ENCODE data around the gene UGT3A1. TPM values are rescaled to one million over a fixed set of nuclear protein-coding genes. Genes with fewer than 3 reads are reported as not detected.

Gene UGT3A1
- total RNA-seq, 1 donor from 2014 or later: 0.38 TPM

DNA sequence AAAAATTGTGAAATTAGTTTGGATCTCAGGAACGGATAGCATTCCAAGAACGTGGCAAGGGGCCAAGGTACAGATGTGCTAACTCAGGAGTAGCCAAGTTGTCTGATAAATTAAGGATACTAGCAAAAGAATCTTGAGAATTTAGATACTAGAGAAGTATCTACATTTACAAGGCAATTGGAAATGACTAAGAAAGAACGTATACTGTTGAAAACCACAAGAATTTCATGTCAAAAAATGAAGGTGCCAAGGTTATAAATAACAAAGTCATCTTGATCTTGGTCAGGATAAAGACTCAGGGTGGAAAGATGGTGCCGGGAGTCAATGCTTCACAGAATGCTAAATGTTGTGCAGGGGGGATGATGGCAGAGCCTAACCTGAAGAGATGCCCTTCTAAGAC lies 72.0 kb downstream of the UGT3A1 start:
- TF ChIP-seq, protein P1, sequence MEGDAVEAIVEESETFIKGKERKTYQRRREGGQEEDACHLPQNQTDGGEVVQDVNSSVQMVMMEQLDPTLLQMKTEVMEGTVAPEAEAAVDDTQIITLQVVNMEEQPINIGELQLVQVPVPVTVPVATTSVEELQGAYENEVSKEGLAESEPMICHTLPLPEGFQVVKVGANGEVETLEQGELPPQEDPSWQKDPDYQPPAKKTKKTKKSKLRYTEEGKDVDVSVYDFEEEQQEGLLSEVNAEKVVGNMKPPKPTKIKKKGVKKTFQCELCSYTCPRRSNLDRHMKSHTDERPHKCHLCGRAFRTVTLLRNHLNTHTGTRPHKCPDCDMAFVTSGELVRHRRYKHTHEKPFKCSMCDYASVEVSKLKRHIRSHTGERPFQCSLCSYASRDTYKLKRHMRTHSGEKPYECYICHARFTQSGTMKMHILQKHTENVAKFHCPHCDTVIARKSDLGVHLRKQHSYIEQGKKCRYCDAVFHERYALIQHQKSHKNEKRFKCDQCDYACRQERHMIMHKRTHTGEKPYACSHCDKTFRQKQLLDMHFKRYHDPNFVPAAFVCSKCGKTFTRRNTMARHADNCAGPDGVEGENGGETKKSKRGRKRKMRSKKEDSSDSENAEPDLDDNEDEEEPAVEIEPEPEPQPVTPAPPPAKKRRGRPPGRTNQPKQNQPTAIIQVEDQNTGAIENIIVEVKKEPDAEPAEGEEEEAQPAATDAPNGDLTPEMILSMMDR (IDR thresholded peaks at IDR 0.05; ENCODE audit: insufficient read depth, low read length, poor library complexity, severe bottlenecking): no peak
- DNase-seq (ENCODE audit: low read depth): no peak
- Histone ChIP-seq H3K27me3 (ENCODE audit: control insufficient read depth, insufficient read depth, low read length) (no peaks in the 10 kb centered on the region), H3K4me3 (ENCODE audit: low read depth, low read length) (no peak overlapping the region), H3K36me3 (ENCODE audit: control insufficient read depth, insufficient read depth, low read length) (no peaks in the 10 kb centered on the region)

DNA sequence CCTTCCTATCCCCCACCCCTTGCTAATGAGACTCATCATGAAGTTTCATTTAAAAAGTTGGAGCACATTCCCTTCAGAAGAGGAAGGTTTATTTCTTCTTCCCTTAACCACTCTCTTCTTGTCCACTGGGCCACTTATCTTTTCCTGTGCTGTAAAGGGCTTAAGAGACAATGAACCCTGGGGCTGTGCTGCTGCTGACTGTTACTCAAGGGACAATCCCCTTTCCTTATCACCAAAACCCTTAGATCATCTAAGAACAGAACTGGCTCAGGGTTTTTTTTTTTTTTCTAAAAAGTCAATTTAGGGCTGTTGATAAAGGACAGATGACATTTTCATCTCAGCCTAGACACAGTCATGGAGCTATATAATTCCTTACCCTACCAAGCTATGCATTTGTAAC lies 82.4 kb downstream of the UGT3A1 start:
- Histone ChIP-seq H3K4me3 (ENCODE audit: low read depth, low read length) (no peak overlapping the region), H3K36me3 (ENCODE audit: control insufficient read depth, insufficient read depth, low read length) (no peaks in the 10 kb centered on the region), H3K27me3 (ENCODE audit: control insufficient read depth, insufficient read depth, low read length) (no peaks in the 10 kb centered on the region)
- no peak for DNase-seq (ENCODE audit: low read depth)
- TF ChIP-seq, protein P1 (IDR thresholded peaks at IDR 0.05; ENCODE audit: insufficient read depth, low read length, poor library complexity, severe bottlenecking): no peak

DNA sequence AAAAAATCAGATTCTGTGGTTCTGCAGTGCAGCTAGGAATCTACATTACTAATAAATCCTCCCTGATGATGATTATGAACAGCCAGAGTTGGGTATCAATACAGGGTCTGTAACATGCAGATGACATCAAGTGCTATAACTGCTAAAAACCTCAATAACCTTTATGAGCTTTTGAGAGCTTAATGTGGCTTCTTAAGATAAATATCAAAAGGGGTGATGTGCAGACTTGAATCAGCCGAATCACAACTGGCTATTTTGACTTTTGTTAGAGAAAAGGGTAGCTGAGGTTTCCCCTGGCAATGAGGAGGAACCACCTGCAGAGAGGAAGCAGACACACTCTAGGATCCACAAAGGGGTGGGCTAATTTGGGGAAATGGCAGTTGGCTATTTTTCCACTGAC lies 83.0 kb downstream of the UGT3A1 start:
- Histone ChIP-seq H3K27me3 (ENCODE audit: control insufficient read depth, insufficient read depth, low read length) (no peaks in the 10 kb centered on the region), H3K36me3 (ENCODE audit: control insufficient read depth, insufficient read depth, low read length) (no peaks in the 10 kb centered on the region), H3K4me3 (ENCODE audit: low read depth, low read length) (no peak overlapping the region)
- TF ChIP-seq, protein P1 (IDR thresholded peaks at IDR 0.05; ENCODE audit: insufficient read depth, low read length, poor library complexity, severe bottlenecking): no peak
- no peak for DNase-seq (ENCODE audit: low read depth)

DNA sequence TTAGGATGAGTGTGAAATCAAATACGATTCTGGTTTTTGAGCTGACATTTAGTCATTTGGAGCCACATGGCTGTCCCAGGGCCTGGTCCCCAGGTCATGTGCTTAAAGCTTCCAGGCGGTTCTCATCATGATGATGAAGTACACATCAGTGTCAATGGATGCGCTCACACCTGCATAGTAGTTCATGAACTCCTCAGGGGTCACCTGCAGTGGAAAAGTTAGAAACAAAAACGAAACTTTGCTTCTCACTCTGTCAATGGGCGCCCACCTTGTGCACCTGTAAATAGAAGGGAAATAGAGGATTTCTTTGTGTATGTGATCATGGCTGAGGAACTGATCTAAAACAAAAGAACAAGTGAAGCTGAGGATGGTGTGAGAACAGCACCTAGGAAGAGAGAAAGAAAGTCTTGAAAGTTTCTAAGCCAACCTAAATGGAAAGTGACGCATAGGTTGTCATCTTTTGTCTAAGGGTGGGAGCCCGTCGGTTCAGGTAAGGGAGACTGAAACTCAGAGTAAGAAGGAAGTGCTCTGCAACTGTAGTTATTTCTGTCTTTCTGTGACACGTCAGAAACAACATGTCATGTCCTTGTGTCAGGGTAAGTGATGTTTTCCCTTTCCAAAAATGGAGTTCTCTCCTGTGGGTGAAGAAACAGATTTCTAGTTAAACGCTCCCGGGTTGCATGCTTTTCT lies 86.6 kb downstream of the UGT3A1 start:
- no peak overlapping the region for H3K4me3 ChIP-seq (ENCODE audit: low read depth, low read length)
- no peaks in the 10 kb centered on the region for H3K27me3 ChIP-seq (ENCODE audit: control insufficient read depth, insufficient read depth, low read length)
- DNase-seq (ENCODE audit: low read depth): no peak
- no peaks in the 10 kb centered on the region for H3K36me3 ChIP-seq (ENCODE audit: control insufficient read depth, insufficient read depth, low read length)
- TF ChIP-seq, protein P1 (IDR thresholded peaks at IDR 0.05; ENCODE audit: insufficient read depth, low read length, poor library complexity, severe bottlenecking): no peak

DNA sequence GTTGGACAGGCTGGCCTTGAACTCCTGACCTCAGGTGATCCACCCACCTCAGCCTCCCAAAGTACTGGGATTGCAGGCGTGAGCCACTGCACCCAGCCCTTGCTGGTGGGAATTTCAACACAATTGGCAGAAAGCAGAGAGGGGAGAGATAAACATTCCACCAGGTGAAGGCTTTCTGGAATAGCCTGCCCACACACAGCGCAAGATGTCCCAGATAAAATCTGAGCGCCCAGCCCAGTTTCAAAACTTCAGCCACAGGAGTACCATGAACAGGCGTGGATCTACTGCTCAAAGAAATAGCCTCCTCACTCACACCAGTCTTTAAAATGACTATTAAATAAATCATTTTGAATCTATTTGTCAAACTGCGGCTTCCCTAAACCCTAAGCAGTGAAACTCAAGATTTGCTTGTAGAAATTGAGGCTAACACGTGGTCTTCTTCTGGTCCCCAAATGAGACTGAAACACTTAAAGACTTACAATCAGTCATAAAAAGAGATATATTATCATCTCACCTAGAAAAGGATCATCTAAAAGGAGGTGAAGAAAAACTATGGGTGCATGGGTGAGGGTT lies 87.5 kb downstream of the UGT3A1 start:
- TF ChIP-seq, protein P1 (IDR thresholded peaks at IDR 0.05; ENCODE audit: insufficient read depth, low read length, poor library complexity, severe bottlenecking): no peak
- no peak overlapping the region for H3K4me3 ChIP-seq (ENCODE audit: low read depth, low read length)
- H3K36me3 ChIP-seq (ENCODE audit: control insufficient read depth, insufficient read depth, low read length): no peaks in the 10 kb centered on the region
- no peaks in the 10 kb centered on the region for H3K27me3 ChIP-seq (ENCODE audit: control insufficient read depth, insufficient read depth, low read length)
- no peak for DNase-seq (ENCODE audit: low read depth)

Data from kidney epithelial cell (primary cell).